ENCODE results near the gene MPZL2. TPM values are rescaled to one million over a fixed set of nuclear protein-coding genes. Genes with fewer than 3 reads are reported as not detected.

The MPZL2 gene
- total and polyA plus RNA-seq, 2 experiments from 2014 or later: 2.6 to 4.2 TPM

- Mint-ChIP-seq H3K27me3 (ENCODE audit: insufficient read depth, low read depth, poor library complexity) (peaks cover 20% of the 10 kb centered on the region), H3K4me3 (no peak overlapping the region), H3K36me3 (ENCODE audit: low read depth) (no peaks in the 10 kb centered on the region), H3K4me1 (peaks cover 52% of the 10 kb centered on the region), H3K9me3 (no peaks in the 10 kb centered on the region), H3K27ac (no peak overlapping the region)
- no peaks in the 10 kb centered on the region for H3K36me3 ChIP-seq (ENCODE audit: insufficient read depth)
- no peak overlapping the region for H3K4me3 ChIP-seq
- peaks cover 4% of the 10 kb centered on the region; the same call in 1 of the 2 replicates for H3K9me2 ChIP-seq (ENCODE audit: insufficient read depth)
- H3K27me3 ChIP-seq (ENCODE audit: insufficient read depth): no peaks in the 10 kb centered on the region
- H3K79me2 ChIP-seq (replicated peaks; ENCODE audit: insufficient read depth): no peaks in the 10 kb centered on the region
- TF ChIP-seq EZH2phosphoT487 (IDR thresholded peaks at IDR 0.05; ENCODE audit: unreplicated experiment) (no peak), STAT1 (IDR thresholded peaks at IDR 0.05; ENCODE audit: unreplicated experiment) (no peak), NANOG (IDR thresholded peaks at IDR 0.05; ENCODE audit: borderline replicate concordance) (no peak), EZH2 (IDR thresholded peaks at IDR 0.05; ENCODE audit: low read depth, unreplicated experiment) (no peak), ZNF462 (CRISPR knock-in tag; IDR thresholded peaks at IDR 0.05) (no peak), ETS1 (IDR thresholded peaks at IDR 0.05) (no peak), ZNF114 (CRISPR knock-in tag; IDR thresholded peaks at IDR 0.05) (no peak), CTCF (conservative IDR thresholded peaks at IDR 0.05; ENCODE audit: low read depth in 2 of 2) (no peak), REST (IDR thresholded peaks at IDR 0.05; ENCODE audit: unreplicated experiment) (no peak), ZNF331 (CRISPR knock-in tag; IDR thresholded peaks at IDR 0.05; ENCODE audit: low read depth) (no peak), JUNB (IDR thresholded peaks at IDR 0.05; ENCODE audit: unreplicated experiment) (no peak), CREB1 (CRISPR knock-in tag; IDR thresholded peaks at IDR 0.05; ENCODE audit: low read depth) (no peak), POLR2AphosphoS5 (IDR thresholded peaks at IDR 0.05; ENCODE audit: low read depth) (no peak)
- no peaks in the 10 kb centered on the region for H3F3A ChIP-seq (replicated peaks; ENCODE audit: low read depth)
- no peak overlapping the region for H3K27ac ChIP-seq (ENCODE audit: low read depth)
- peak overlapping the region; percentile 34 for H3K4me2 ChIP-seq
- no peaks in the 10 kb centered on the region for H4K20me1 ChIP-seq (replicated peaks; ENCODE audit: insufficient read depth)
- peaks cover 48% of the 10 kb centered on the region for H3K4me1 ChIP-seq (ENCODE audit: insufficient read depth)
- H2AFZ ChIP-seq: peak overlapping the region; percentile 92; the same call in 1 of the 2 replicates
- peak; percentile 10; the same call in 2 of the 3 replicates for ATAC-seq
- DNase-seq (ENCODE audit: low spot score): no peak
Observed at GRCh38 chr11:118210323-118210722, 53.8 kb downstream of the MPZL2 start.
